Karpas-422 (cell line): ENCODE results near the gene PIK3R5. TPM values are rescaled to one million over a fixed set of nuclear protein-coding genes. Genes with fewer than 3 reads are reported as not detected.
"Not testable (repeated sequence)": the region's sequence is repeated elsewhere in the genome, so short reads cannot be mapped to it uniquely, and the experiment has no call there.

ENCODE experiments used
- DNase-seq: peaks from one replicate; pipeline ENCODE4 v3.0.0-alpha.2; 2015
- H2AFZ ChIP-seq: fragments of 200-600 bp; sonication (generic); 2 replicates; pipeline ENCODE4 v1.6.1; 2014; ENCODE audit warnings: antibody characterized with exemption, low read length, mixed read lengths
- H3K27ac ChIP-seq: fragments of 200-600 bp; sonication (generic); 2 replicates; pipeline ENCODE4 v1.5.1; 2014; ENCODE audit warnings: mild to moderate bottlenecking, low read length, moderate library complexity
- H3K27me3 ChIP-seq: fragments of 200-600 bp; sonication (generic); 2 replicates; pipeline ENCODE4 v1.6.1; 2014; ENCODE audit warnings: low read length, mixed read lengths
- H3K36me3 ChIP-seq: fragments of 200-600 bp; sonication (generic); 2 replicates; pipeline ENCODE4 v1.6.1; 2014; ENCODE audit warnings: low read length, mixed read lengths; ENCODE audit not compliant: insufficient read depth
- H3K4me1 ChIP-seq: fragments of 200-600 bp; sonication (generic); 2 replicates; pipeline ENCODE4 v1.6.1; 2014; ENCODE audit warnings: mild to moderate bottlenecking, low read length, mixed read lengths
- H3K4me2 ChIP-seq: fragments of 200-600 bp; sonication (generic); 2 replicates; pipeline ENCODE4 v1.6.1; 2014; ENCODE audit warnings: low read length, low read depth, mild to moderate bottlenecking; ENCODE audit not compliant: poor library complexity, severe bottlenecking
- H3K4me3 ChIP-seq: fragments of 200-600 bp; sonication (generic); 2 replicates; pipeline ENCODE4 v1.5.1; 2014; ENCODE audit warnings: mild to moderate bottlenecking, antibody characterized with exemption, low read length, mixed read lengths
- H3K79me2 ChIP-seq: fragments of 200-600 bp; sonication (generic); 2 replicates; pipeline ENCODE4 v1.6.1; 2014; ENCODE audit warnings: mild to moderate bottlenecking, low read length, mixed read lengths
- H3K9ac ChIP-seq: fragments of 200-600 bp; sonication (generic); 2 replicates; pipeline ENCODE4 v1.6.0; 2014; ENCODE audit warnings: low read length
- H3K9me2 ChIP-seq: fragments of 200-600 bp; sonication (generic), shearing (Covaris generic); replicated peaks from 2 replicates; pipeline ENCODE4 v1.6.0; 2014; ENCODE audit warnings: mild to moderate bottlenecking, low read length, moderate library complexity; ENCODE audit not compliant: insufficient read depth
- H3K9me3 ChIP-seq: fragments of 300-700, 200-600 bp; sonication (generic); 2 replicates; pipeline ENCODE4 v1.6.1; 2014; ENCODE audit warnings: low read length, mixed read lengths
- H4K20me1 ChIP-seq: fragments of 200-600 bp; sonication (generic); 2 replicates; pipeline ENCODE4 v1.6.1; 2014; ENCODE audit warnings: mild to moderate bottlenecking, antibody characterized with exemption, low read length, low read depth; ENCODE audit not compliant: insufficient read depth
- total RNA-seq: library from RNA; depleted of rRNA; stranded (reverse); fragments of >200 nt; shearing (Covaris generic); gene quantifications from 2 replicates; pipeline ENCODE4 v1.2.3, GENCODE V29; 2014; ENCODE audit warnings: low replicate concordance

The PIK3R5 gene
- total RNA-seq, 1 experiment from 2014 or later, result not detected

- H3K36me3 ChIP-seq, H3K79me2 ChIP-seq, H4K20me1 ChIP-seq, H2AFZ ChIP-seq, H3K9me3 ChIP-seq, H3K9ac ChIP-seq, H3K27me3 ChIP-seq, H3K4me3 ChIP-seq, H3K27ac ChIP-seq, H3K4me2 ChIP-seq, H3K4me1 ChIP-seq, H3K9me2 ChIP-seq: not testable (repeated sequence)
- peak; percentile 59 for DNase-seq
Observed at GRCh38 chr17:8885163-8885966, 80.1 kb downstream of the PIK3R5 start.

GRCh38 chr17:8884336-8884990, 81.0 kb downstream of the PIK3R5 start:
- Histone ChIP-seq H3K27ac (no peak overlapping the region), H3K4me3 (no peak overlapping the region)

GRCh38 chr17:8883353-8883752, 82.2 kb downstream of the PIK3R5 start:
- Histone ChIP-seq H3K27ac (no peak overlapping the region), H2AFZ (no peak overlapping the region), H3K27me3 (no peaks in the 10 kb centered on the region), H3K4me1 (no peaks in the 10 kb centered on the region), H3K36me3 (no peaks in the 10 kb centered on the region), H3K79me2 (no peaks in the 10 kb centered on the region), H3K9me2 (no peaks in the 10 kb centered on the region), H3K4me3 (no peak overlapping the region), H3K9me3 (no peaks in the 10 kb centered on the region), H3K4me2 (no peak overlapping the region), H4K20me1 (no peaks in the 10 kb centered on the region), H3K9ac (no peak overlapping the region)
- DNase-seq, result no peak

More at GRCh38 chr17:8884336-8884990, 81.0 kb downstream of the PIK3R5 start:
- Histone ChIP-seq H3K4me2 (no peak overlapping the region), H3K79me2 (no peaks in the 10 kb centered on the region), H4K20me1 (no peaks in the 10 kb centered on the region), H3K9me2 (no peaks in the 10 kb centered on the region), H3K36me3 (no peaks in the 10 kb centered on the region), H3K4me1 (no peaks in the 10 kb centered on the region), H3K9me3 (no peaks in the 10 kb centered on the region), H3K9ac (no peak overlapping the region), H3K27me3 (no peaks in the 10 kb centered on the region), H2AFZ (no peak overlapping the region)
- DNase-seq, result no peak

GRCh38 chr17:8881606-8882005, 83.9 kb downstream of the PIK3R5 start:
- Histone ChIP-seq H3K9ac (no peak overlapping the region), H3K27ac (no peak overlapping the region), H3K4me1 (no peaks in the 10 kb centered on the region), H2AFZ (no peak overlapping the region), H3K9me2 (no peaks in the 10 kb centered on the region), H3K36me3 (no peaks in the 10 kb centered on the region), H3K9me3 (no peaks in the 10 kb centered on the region), H3K4me3 (no peak overlapping the region), H3K4me2 (no peak overlapping the region), H3K79me2 (no peaks in the 10 kb centered on the region), H4K20me1 (no peaks in the 10 kb centered on the region), H3K27me3 (no peaks in the 10 kb centered on the region)
- DNase-seq, result no peak

GRCh38 chr17:8880466-8880865, 85.0 kb downstream of the PIK3R5 start:
- Histone ChIP-seq H3K27me3 (no peaks in the 10 kb centered on the region), H3K9me2 (no peaks in the 10 kb centered on the region), H3K4me2 (no peak overlapping the region), H3K27ac (no peak overlapping the region), H3K9me3 (no peaks in the 10 kb centered on the region), H3K9ac (no peak overlapping the region), H3K4me3 (no peak overlapping the region), H4K20me1 (no peaks in the 10 kb centered on the region), H3K4me1 (no peaks in the 10 kb centered on the region), H3K36me3 (no peaks in the 10 kb centered on the region), H3K79me2 (no peaks in the 10 kb centered on the region), H2AFZ (no peak overlapping the region)
- no peak for DNase-seq

GRCh38 chr17:8879410-8879809, 86.1 kb downstream of the PIK3R5 start:
- DNase-seq, result no peak
- Histone ChIP-seq H3K4me3 (no peak overlapping the region), H3K9ac (no peak overlapping the region), H3K79me2 (no peaks in the 10 kb centered on the region), H3K9me2 (no peaks in the 10 kb centered on the region), H3K4me2 (no peak overlapping the region), H3K4me1 (no peaks in the 10 kb centered on the region), H3K36me3 (no peaks in the 10 kb centered on the region), H3K9me3 (no peaks in the 10 kb centered on the region), H3K27ac (no peak overlapping the region), H4K20me1 (no peaks in the 10 kb centered on the region), H3K27me3 (no peaks in the 10 kb centered on the region), H2AFZ (no peak overlapping the region)

GRCh38 chr17:8877984-8878383, 87.5 kb downstream of the PIK3R5 start:
- no peak overlapping the region for H3K9ac ChIP-seq
- DNase-seq, result no peak
- H3K36me3 ChIP-seq, result no peaks in the 10 kb centered on the region
- no peak overlapping the region for H3K4me2 ChIP-seq
- H3K27me3 ChIP-seq, result no peaks in the 10 kb centered on the region
- H3K9me2 ChIP-seq, result no peaks in the 10 kb centered on the region
- no peaks in the 10 kb centered on the region for H4K20me1 ChIP-seq
- no peaks in the 10 kb centered on the region for H3K9me3 ChIP-seq
- no peaks in the 10 kb centered on the region for H3K79me2 ChIP-seq
- H3K27ac ChIP-seq, result no peak overlapping the region
- H3K4me3 ChIP-seq, result no peak overlapping the region
- H3K4me1 ChIP-seq, result no peaks in the 10 kb centered on the region
- H2AFZ ChIP-seq, result no peak overlapping the region

- H3K4me2 ChIP-seq, result no peak overlapping the region
- H3K9ac ChIP-seq, result no peak overlapping the region
- DNase-seq, result no peak
- no peak overlapping the region for H2AFZ ChIP-seq
- H3K27ac ChIP-seq, result no peak overlapping the region
- no peak overlapping the region for H3K4me3 ChIP-seq
- H3K4me1 ChIP-seq, result no peaks in the 10 kb centered on the region
- no peaks in the 10 kb centered on the region for H4K20me1 ChIP-seq
- no peaks in the 10 kb centered on the region for H3K27me3 ChIP-seq
- H3K9me3 ChIP-seq, result no peaks in the 10 kb centered on the region
- no peaks in the 10 kb centered on the region for H3K79me2 ChIP-seq
- no peaks in the 10 kb centered on the region for H3K9me2 ChIP-seq
- H3K36me3 ChIP-seq, result no peaks in the 10 kb centered on the region
Observed at GRCh38 chr17:8875957-8876356, 89.5 kb downstream of the PIK3R5 start.
